ENCODE results near the gene VHLL.
"Not testable (repeated sequence)": the region's sequence is repeated elsewhere in the genome, so short reads cannot be mapped to it uniquely, and the experiment has no call there.

Gene VHLL

GRCh38 chr1:156298852-156299357 lies at the start of gene VHLL:
Gene VHLL, minus strand, starts transcription at chr1:156299307. Its CDS starts 118 bp downstream, at chr1:156299189.
- no peak for DNase-seq (ENCODE audit: low spot score)

- DNase-seq (ENCODE audit: low spot score): peak; percentile 35
Measured at GRCh38 chr1:156347331-156347730, 48.2 kb upstream of the VHLL start.

- DNase-seq (ENCODE audit: low spot score): peak; percentile 63
Measured at GRCh38 chr1:156346636-156347035, 47.5 kb upstream of the VHLL start.

- DNase-seq (ENCODE audit: low spot score): not testable (repeated sequence)
Measured at GRCh38 chr1:156346035-156346434, 46.9 kb upstream of the VHLL start.

- DNase-seq (ENCODE audit: low spot score): no peak
Measured at GRCh38 chr1:156344409-156344808, 45.3 kb upstream of the VHLL start.

GRCh38 chr1:156342166-156342955 lies 43.3 kb upstream of the VHLL start:
- no peak for DNase-seq (ENCODE audit: low spot score)

GRCh38 chr1:156338180-156338976 lies 39.3 kb upstream of the VHLL start, which contains the start of the genes CCT3 and TSACC:
Gene CCT3, minus strand, starts transcription at chr1:156338292. Its CDS starts 108 bp downstream, at chr1:156338184.
Gene TSACC, plus strand, starts transcription at chr1:156338526. Its CDS starts 1,232 bp downstream, at chr1:156339758.
- peak; percentile 99 for DNase-seq (ENCODE audit: low spot score)

GRCh38 chr1:156337888-156338179 lies 38.7 kb upstream of the VHLL start:
- no peak for DNase-seq (ENCODE audit: low spot score)

GRCh38 chr1:156337052-156337887 lies 38.2 kb upstream of the VHLL start:
- DNase-seq (ENCODE audit: low spot score): no peak

GRCh38 chr1:156336242-156336641 lies 37.1 kb upstream of the VHLL start:
- DNase-seq (ENCODE audit: low spot score): no peak

GRCh38 chr1:156323179-156323578 lies 24.1 kb upstream of the VHLL start:
- DNase-seq (ENCODE audit: low spot score): peak; percentile 35

- no peak for DNase-seq (ENCODE audit: low spot score)
Measured at GRCh38 chr1:156320560-156320959, 21.5 kb upstream of the VHLL start.

- peak; percentile 37 for DNase-seq (ENCODE audit: low spot score)
Measured at GRCh38 chr1:156319664-156320063, 20.6 kb upstream of the VHLL start.

- DNase-seq (ENCODE audit: low spot score): no peak
Measured at GRCh38 chr1:156316909-156317308, 17.8 kb upstream of the VHLL start.

- DNase-seq (ENCODE audit: low spot score): no peak
Measured at GRCh38 chr1:156310962-156311361, 11.9 kb upstream of the VHLL start.

GRCh38 chr1:156308078-156308477 lies 9.0 kb upstream of the VHLL start:
- peak; percentile 60 for DNase-seq (ENCODE audit: low spot score)

GRCh38 chr1:156305215-156305614 lies 6.1 kb upstream of the VHLL start:
- DNase-seq (ENCODE audit: low spot score): no peak

GRCh38 chr1:156303241-156303640 lies 4.1 kb upstream of the VHLL start:
- DNase-seq (ENCODE audit: low spot score): no peak

GRCh38 chr1:156295391-156295947 lies 3.6 kb downstream of the VHLL start, which contains the start of gene GLMP:
Gene GLMP, minus strand, starts transcription at chr1:156295679. Its CDS starts 34 bp downstream, at chr1:156295645.
- DNase-seq (ENCODE audit: low spot score): peak; percentile 79

- DNase-seq (ENCODE audit: low spot score): no peak
Measured at GRCh38 chr1:156293895-156294294, 5.2 kb downstream of the VHLL start.

- DNase-seq (ENCODE audit: low spot score): no peak
Measured at GRCh38 chr1:156293098-156293434, 6.0 kb downstream of the VHLL start.

Measured in hepatic stellate cell (primary cell).